GM23338 (cell line): ENCODE measurements around the gene HAUS2. TPM values are rescaled to one million over a fixed set of nuclear protein-coding genes. Genes with fewer than 3 reads are reported as not detected.

ENCODE experiments used
- ATAC-seq: fragments of 200-7000 bp; cut with Tn5 transposase; 3 replicates; pipeline ENCODE4 v1.9.1; 2020
- DNase-seq: peaks from one replicate; pipeline ENCODE4 v3.0.0-alpha.2; 2015; ENCODE audit warnings: low spot score
- H2AFZ ChIP-seq: fragments of 200-600 bp; sonication (generic); 2 replicates; pipeline ENCODE4 v1.8.0; 2016; ENCODE audit warnings: antibody characterized with exemption, mild to moderate bottlenecking, moderate library complexity
- H3F3A ChIP-seq: fragments of 200-600 bp; sonication (generic); replicated peaks from 2 replicates; pipeline ENCODE4 v1.8.0; 2017; ENCODE audit warnings: antibody characterized with exemption, mixed run types, low read depth
- H3K27ac ChIP-seq: fragments of 200-600 bp; sonication (generic); 2 replicates; pipeline ENCODE4 v1.6.1; 2016; ENCODE audit warnings: low read depth
- H3K27me3 ChIP-seq: fragments of 200-600 bp; sonication (generic); 2 replicates; pipeline ENCODE4 v1.8.0; 2016; ENCODE audit warnings: mild to moderate bottlenecking, mixed run types, moderate library complexity; ENCODE audit not compliant: insufficient read depth
- H3K36me3 ChIP-seq: fragments of 200-600 bp; sonication (generic); 2 replicates; pipeline ENCODE4 v1.8.0; 2016; ENCODE audit warnings: mild to moderate bottlenecking; ENCODE audit not compliant: insufficient read depth
- H3K4me1 ChIP-seq: fragments of 200-600 bp; sonication (generic); 2 replicates; pipeline ENCODE4 v1.8.0; 2016; ENCODE audit warnings: mild to moderate bottlenecking, moderate library complexity; ENCODE audit not compliant: insufficient read depth
- H3K4me2 ChIP-seq: fragments of 200-600 bp; sonication (generic); 2 replicates; pipeline ENCODE4 v1.7.1; 2017; ENCODE audit warnings: mixed run types
- H3K4me3 ChIP-seq: fragments of 200-600 bp; sonication (generic); 2 replicates; pipeline ENCODE4 v1.6.1; 2016; ENCODE audit warnings: mixed run types
- H3K79me2 ChIP-seq: fragments of 200-600 bp; sonication (generic); replicated peaks from 2 replicates; pipeline ENCODE4 v1.8.0; 2017; ENCODE audit warnings: mild to moderate bottlenecking; ENCODE audit not compliant: insufficient read depth
- H3K9me2 ChIP-seq: fragments of 200-600 bp; sonication (generic); 2 replicates; pipeline ENCODE4 v1.8.0; 2017; ENCODE audit not compliant: insufficient read depth
- H4K20me1 ChIP-seq: fragments of 200-600 bp; sonication (generic); replicated peaks from 2 replicates; pipeline ENCODE4 v1.8.0; 2017; ENCODE audit warnings: mild to moderate bottlenecking; ENCODE audit not compliant: insufficient read depth
- H3K27ac Mint-ChIP-seq: 2 replicates; pipeline ENCODE4 v1.8.0; 2020; ENCODE audit warnings: inconsistent platforms, mild to moderate bottlenecking, moderate library complexity, mixed read lengths
- H3K27me3 Mint-ChIP-seq: 3 replicates; pipeline ENCODE4 v1.8.0; 2022; ENCODE audit warnings: low read depth, mild to moderate bottlenecking, moderate library complexity, mixed read lengths, inconsistent platforms; ENCODE audit not compliant: insufficient read depth, poor library complexity
- H3K36me3 Mint-ChIP-seq: 3 replicates; pipeline ENCODE4 v1.8.0; 2021; ENCODE audit warnings: low read depth, mild to moderate bottlenecking, inconsistent platforms, moderate library complexity, mixed read lengths
- H3K4me1 Mint-ChIP-seq: 3 replicates; pipeline ENCODE4 v1.8.0; 2020; ENCODE audit warnings: mild to moderate bottlenecking, inconsistent platforms, mixed read lengths
- H3K4me3 Mint-ChIP-seq: 3 replicates; pipeline ENCODE4 v1.8.0; 2021; ENCODE audit warnings: moderate library complexity, mild to moderate bottlenecking, inconsistent platforms, mixed read lengths
- H3K9me3 Mint-ChIP-seq: 3 replicates; pipeline ENCODE4 v1.8.0; 2020; ENCODE audit warnings: moderate library complexity, mild to moderate bottlenecking, inconsistent platforms, mixed read lengths
- CREB1 ChIP-seq: fragments of 250-450 bp; sonication (Bioruptor Pico); IDR thresholded peaks from 2 replicates; pipeline ENCODE4 v1.5.0; 2020; ENCODE audit warnings: low read depth, mild to moderate bottlenecking, moderate library complexity
- EZH2 ChIP-seq: fragments of 200-600 bp; sonication (generic); IDR thresholded peaks from one replicate; pipeline ENCODE4 v1.8.0; 2017; ENCODE audit warnings: antibody characterized with exemption, mild to moderate bottlenecking, low read depth; ENCODE audit not compliant: unreplicated experiment
- JUNB ChIP-seq: IDR thresholded peaks from one replicate; pipeline ENCODE4 v1.6.1; 2016; ENCODE audit warnings: antibody characterized with exemption; ENCODE audit not compliant: unreplicated experiment
- NANOG ChIP-seq: IDR thresholded peaks from 2 replicates; pipeline ENCODE4 v1.6.1; 2016; ENCODE audit warnings: antibody characterized with exemption, borderline replicate concordance
- POLR2AphosphoS5 ChIP-seq: IDR thresholded peaks from 2 replicates; pipeline ENCODE4 v1.6.1; 2016; ENCODE audit warnings: antibody characterized with exemption, low read depth
- ZNF114 ChIP-seq: fragments of 250-450 bp; sonication (Bioruptor Pico); IDR thresholded peaks from 2 replicates; pipeline ENCODE4 v1.5.0; 2020; ENCODE audit warnings: mild to moderate bottlenecking, moderate library complexity
- ZNF331 ChIP-seq: fragments of 250-450 bp; sonication (Bioruptor Pico); IDR thresholded peaks from 2 replicates; pipeline ENCODE4 v1.5.0; 2020; ENCODE audit warnings: low read depth, mild to moderate bottlenecking, moderate library complexity
- polyA plus RNA-seq: library from polyadenylated mRNA; unstranded; fragments of >200 nt; fragmentation: Nextera tagmentation; extraction: Ambion mirVana; gene quantifications from 2 replicates; pipeline ENCODE4 v1.2.1, GENCODE V29; 2016
- total RNA-seq: library from RNA; depleted of rRNA; stranded (reverse); fragments of >200 nt; shearing (Covaris generic); gene quantifications from 2 replicates; pipeline ENCODE4 v1.2.3, GENCODE V29; 2014
- TF ChIP-seq, protein P1 (sequence below): fragments of 250-450 bp; sonication (Bioruptor Pico); IDR thresholded peaks from 2 replicates; pipeline ENCODE4 v1.5.0; 2020; ENCODE audit warnings: mild to moderate bottlenecking, moderate library complexity
- TF ChIP-seq, protein P2 (sequence below): IDR thresholded peaks from one replicate; pipeline ENCODE4 v1.6.1; 2018; ENCODE audit warnings: antibody characterized with exemption; ENCODE audit not compliant: unreplicated experiment
- TF ChIP-seq, protein P3 (sequence below): IDR thresholded peaks from 2 replicates; pipeline ENCODE4 v1.6.1; 2016; ENCODE audit warnings: antibody characterized with exemption
- TF ChIP-seq, protein P4 (sequence below), 2 experiments: fragments of 200-600 bp in 1 of 2; sonication (generic) in 1 of 2; conservative IDR thresholded peaks; 2 replicates each; pipeline versions ENCODE4 v1.5.1 to v1.6.1; 2016 to 2017; ENCODE audit warnings: antibody characterized with exemption in 2 of 2, low read depth in 2 of 2, mild to moderate bottlenecking in 2 of 2, moderate library complexity in 1 of 2

The HAUS2 gene
- total and polyA plus RNA-seq, 2 experiments from 2014 or later, result 30.9 to 32.7 TPM

DNA sequence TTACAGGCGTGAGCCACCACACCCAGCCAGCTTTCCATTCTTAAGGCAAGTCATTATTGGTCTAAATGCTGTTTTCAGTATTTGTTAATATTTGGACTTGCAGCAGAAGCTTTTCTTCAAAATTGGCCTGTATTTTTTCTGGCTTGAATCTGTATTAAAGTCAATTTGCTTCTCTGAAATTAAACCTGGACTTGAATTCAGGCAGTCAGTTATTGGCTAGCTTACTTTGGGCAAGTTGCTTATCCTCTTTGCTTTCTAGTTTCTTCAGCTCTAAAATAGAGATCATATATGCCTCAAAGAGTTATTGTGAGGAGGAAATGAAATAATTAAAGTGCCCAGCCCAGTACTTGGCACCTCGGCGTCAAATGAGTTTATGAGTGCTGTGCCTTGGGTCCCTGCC lies 44.1 kb downstream of the HAUS2 start:
- H3K27ac ChIP-seq, result no peak overlapping the region
- Mint-ChIP-seq H3K4me1 (peaks cover 9% of the 10 kb centered on the region), H3K9me3 (no peaks in the 10 kb centered on the region), H3K27me3 (no peaks in the 10 kb centered on the region), H3K27ac (no peak overlapping the region), H3K4me3 (no peak overlapping the region), H3K36me3 (peaks cover 2% of the 10 kb centered on the region; the same call in 1 of the 3 replicates)
- no peaks in the 10 kb centered on the region for H3K36me3 ChIP-seq
- ATAC-seq (no peak), DNase-seq (no peak)
- H3F3A ChIP-seq, result no peaks in the 10 kb centered on the region
- H3K27me3 ChIP-seq, result no peaks in the 10 kb centered on the region
- H3K9me2 ChIP-seq, result no peaks in the 10 kb centered on the region
- H4K20me1 ChIP-seq, result no peaks in the 10 kb centered on the region
- no peak for TF ChIP-seq NANOG
- TF ChIP-seq, protein P1, sequence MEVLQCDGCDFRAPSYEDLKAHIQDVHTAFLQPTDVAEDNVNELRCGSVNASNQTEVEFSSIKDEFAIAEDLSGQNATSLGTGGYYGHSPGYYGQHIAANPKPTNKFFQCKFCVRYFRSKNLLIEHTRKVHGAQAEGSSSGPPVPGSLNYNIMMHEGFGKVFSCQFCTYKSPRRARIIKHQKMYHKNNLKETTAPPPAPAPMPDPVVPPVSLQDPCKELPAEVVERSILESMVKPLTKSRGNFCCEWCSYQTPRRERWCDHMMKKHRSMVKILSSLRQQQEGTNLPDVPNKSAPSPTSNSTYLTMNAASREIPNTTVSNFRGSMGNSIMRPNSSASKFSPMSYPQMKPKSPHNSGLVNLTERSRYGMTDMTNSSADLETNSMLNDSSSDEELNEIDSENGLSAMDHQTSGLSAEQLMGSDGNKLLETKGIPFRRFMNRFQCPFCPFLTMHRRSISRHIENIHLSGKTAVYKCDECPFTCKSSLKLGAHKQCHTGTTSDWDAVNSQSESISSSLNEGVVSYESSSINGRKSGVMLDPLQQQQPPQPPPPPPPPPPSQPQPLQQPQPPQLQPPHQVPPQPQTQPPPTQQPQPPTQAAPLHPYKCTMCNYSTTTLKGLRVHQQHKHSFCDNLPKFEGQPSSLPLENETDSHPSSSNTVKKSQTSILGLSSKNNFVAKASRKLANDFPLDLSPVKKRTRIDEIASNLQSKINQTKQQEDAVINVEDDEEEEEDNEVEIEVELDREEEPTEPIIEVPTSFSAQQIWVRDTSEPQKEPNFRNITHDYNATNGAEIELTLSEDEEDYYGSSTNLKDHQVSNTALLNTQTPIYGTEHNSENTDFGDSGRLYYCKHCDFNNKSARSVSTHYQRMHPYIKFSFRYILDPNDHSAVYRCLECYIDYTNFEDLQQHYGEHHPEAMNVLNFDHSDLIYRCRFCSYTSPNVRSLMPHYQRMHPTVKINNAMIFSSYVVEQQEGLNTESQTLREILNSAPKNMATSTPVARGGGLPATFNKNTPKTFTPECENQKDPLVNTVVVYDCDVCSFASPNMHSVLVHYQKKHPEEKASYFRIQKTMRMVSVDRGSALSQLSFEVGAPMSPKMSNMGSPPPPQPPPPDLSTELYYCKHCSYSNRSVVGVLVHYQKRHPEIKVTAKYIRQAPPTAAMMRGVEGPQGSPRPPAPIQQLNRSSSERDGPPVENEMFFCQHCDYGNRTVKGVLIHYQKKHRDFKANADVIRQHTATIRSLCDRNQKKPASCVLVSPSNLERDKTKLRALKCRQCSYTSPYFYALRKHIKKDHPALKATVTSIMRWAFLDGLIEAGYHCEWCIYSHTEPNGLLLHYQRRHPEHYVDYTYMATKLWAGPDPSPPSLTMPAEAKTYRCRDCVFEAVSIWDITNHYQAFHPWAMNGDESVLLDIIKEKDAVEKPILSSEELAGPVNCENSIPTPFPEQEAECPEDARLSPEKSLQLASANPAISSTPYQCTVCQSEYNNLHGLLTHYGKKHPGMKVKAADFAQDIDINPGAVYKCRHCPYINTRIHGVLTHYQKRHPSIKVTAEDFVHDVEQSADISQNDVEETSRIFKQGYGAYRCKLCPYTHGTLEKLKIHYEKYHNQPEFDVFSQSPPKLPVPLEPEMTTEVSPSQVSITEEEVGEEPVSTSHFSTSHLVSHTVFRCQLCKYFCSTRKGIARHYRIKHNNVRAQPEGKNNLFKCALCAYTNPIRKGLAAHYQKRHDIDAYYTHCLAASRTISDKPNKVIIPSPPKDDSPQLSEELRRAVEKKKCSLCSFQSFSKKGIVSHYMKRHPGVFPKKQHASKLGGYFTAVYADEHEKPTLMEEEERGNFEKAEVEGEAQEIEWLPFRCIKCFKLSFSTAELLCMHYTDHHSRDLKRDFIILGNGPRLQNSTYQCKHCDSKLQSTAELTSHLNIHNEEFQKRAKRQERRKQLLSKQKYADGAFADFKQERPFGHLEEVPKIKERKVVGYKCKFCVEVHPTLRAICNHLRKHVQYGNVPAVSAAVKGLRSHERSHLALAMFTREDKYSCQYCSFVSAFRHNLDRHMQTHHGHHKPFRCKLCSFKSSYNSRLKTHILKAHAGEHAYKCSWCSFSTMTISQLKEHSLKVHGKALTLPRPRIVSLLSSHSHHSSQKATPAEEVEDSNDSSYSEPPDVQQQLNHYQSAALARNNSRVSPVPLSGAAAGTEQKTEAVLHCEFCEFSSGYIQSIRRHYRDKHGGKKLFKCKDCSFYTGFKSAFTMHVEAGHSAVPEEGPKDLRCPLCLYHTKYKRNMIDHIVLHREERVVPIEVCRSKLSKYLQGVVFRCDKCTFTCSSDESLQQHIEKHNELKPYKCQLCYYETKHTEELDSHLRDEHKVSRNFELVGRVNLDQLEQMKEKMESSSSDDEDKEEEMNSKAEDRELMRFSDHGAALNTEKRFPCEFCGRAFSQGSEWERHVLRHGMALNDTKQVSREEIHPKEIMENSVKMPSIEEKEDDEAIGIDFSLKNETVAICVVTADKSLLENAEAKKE (CRISPR knock-in tag), result no peak
- no peak for TF ChIP-seq EZH2
- TF ChIP-seq ZNF114 (CRISPR knock-in tag), result no peak
- TF ChIP-seq, protein P2, sequence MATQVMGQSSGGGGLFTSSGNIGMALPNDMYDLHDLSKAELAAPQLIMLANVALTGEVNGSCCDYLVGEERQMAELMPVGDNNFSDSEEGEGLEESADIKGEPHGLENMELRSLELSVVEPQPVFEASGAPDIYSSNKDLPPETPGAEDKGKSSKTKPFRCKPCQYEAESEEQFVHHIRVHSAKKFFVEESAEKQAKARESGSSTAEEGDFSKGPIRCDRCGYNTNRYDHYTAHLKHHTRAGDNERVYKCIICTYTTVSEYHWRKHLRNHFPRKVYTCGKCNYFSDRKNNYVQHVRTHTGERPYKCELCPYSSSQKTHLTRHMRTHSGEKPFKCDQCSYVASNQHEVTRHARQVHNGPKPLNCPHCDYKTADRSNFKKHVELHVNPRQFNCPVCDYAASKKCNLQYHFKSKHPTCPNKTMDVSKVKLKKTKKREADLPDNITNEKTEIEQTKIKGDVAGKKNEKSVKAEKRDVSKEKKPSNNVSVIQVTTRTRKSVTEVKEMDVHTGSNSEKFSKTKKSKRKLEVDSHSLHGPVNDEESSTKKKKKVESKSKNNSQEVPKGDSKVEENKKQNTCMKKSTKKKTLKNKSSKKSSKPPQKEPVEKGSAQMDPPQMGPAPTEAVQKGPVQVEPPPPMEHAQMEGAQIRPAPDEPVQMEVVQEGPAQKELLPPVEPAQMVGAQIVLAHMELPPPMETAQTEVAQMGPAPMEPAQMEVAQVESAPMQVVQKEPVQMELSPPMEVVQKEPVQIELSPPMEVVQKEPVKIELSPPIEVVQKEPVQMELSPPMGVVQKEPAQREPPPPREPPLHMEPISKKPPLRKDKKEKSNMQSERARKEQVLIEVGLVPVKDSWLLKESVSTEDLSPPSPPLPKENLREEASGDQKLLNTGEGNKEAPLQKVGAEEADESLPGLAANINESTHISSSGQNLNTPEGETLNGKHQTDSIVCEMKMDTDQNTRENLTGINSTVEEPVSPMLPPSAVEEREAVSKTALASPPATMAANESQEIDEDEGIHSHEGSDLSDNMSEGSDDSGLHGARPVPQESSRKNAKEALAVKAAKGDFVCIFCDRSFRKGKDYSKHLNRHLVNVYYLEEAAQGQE, result no peak
- TF ChIP-seq CREB1 (CRISPR knock-in tag), result no peak
- no peak for TF ChIP-seq JUNB
- TF ChIP-seq, protein P3, sequence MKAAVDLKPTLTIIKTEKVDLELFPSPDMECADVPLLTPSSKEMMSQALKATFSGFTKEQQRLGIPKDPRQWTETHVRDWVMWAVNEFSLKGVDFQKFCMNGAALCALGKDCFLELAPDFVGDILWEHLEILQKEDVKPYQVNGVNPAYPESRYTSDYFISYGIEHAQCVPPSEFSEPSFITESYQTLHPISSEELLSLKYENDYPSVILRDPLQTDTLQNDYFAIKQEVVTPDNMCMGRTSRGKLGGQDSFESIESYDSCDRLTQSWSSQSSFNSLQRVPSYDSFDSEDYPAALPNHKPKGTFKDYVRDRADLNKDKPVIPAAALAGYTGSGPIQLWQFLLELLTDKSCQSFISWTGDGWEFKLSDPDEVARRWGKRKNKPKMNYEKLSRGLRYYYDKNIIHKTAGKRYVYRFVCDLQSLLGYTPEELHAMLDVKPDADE, result no peak
- no peak for TF ChIP-seq POLR2AphosphoS5
- TF ChIP-seq, protein P4, sequence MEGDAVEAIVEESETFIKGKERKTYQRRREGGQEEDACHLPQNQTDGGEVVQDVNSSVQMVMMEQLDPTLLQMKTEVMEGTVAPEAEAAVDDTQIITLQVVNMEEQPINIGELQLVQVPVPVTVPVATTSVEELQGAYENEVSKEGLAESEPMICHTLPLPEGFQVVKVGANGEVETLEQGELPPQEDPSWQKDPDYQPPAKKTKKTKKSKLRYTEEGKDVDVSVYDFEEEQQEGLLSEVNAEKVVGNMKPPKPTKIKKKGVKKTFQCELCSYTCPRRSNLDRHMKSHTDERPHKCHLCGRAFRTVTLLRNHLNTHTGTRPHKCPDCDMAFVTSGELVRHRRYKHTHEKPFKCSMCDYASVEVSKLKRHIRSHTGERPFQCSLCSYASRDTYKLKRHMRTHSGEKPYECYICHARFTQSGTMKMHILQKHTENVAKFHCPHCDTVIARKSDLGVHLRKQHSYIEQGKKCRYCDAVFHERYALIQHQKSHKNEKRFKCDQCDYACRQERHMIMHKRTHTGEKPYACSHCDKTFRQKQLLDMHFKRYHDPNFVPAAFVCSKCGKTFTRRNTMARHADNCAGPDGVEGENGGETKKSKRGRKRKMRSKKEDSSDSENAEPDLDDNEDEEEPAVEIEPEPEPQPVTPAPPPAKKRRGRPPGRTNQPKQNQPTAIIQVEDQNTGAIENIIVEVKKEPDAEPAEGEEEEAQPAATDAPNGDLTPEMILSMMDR (conservative IDR thresholded peaks at IDR 0.05; ENCODE audit: low read depth in 2 of 2), result no peak
- TF ChIP-seq ZNF331, result no peak
- no peak overlapping the region for H3K4me3 ChIP-seq
- no peaks in the 10 kb centered on the region; the same call in 1 of the 2 replicates for H3K4me1 ChIP-seq
- no peaks in the 10 kb centered on the region for H3K79me2 ChIP-seq
- H3K4me2 ChIP-seq, result no peak overlapping the region
- no peak overlapping the region for H2AFZ ChIP-seq
